HEK293 (cell line): ENCODE data around the gene MTFP1.

Source experiments
- CTCF ChIA-PET: fragments of 350-600 bp; formaldehyde crosslinking; extraction: SDS; loops from one replicate; lab custom pipeline; 2021; ENCODE audit warnings: antibody characterized with exemption; lab: Yijun Ruan, JAX
- POLR2A ChIA-PET: fragments of 300-600 bp; formaldehyde crosslinking; extraction: SDS; loops from one replicate; lab custom pipeline; 2020; ENCODE audit warnings: antibody characterized with exemption, inconsistent platforms; lab: Yijun Ruan, JAX
- H3K27ac ChIP-seq: fragments of 200-500 bp; sonication (Bioruptor generic); 2 replicates; pipeline ENCODE4 v1.5.1; 2014; ENCODE audit warnings: low read depth, low read length, control low read depth, inconsistent platforms; ENCODE audit errors: extremely low read depth
- H3K36me3 ChIP-seq, 2 experiments: fragments of 200-500 bp in 1 of 2; sonication (Bioruptor generic) in 1 of 2; 1 replicate in 1 of 2; 2 replicates in 1 of 2; pipeline ENCODE4 v1.5.1; 2014 to 2017; ENCODE audit warnings: inconsistent platforms in 2 of 2, low read length in 2 of 2; ENCODE audit not compliant: control insufficient read depth in 2 of 2, insufficient read depth in 1 of 2
- H3K4me1 ChIP-seq: fragments of 200-500 bp; sonication (Bioruptor generic); 2 replicates; pipeline ENCODE4 v1.5.1; 2014; ENCODE audit warnings: mild to moderate bottlenecking, low read length, inconsistent platforms; ENCODE audit not compliant: control insufficient read depth, insufficient read depth
- H3K4me3 ChIP-seq: 2 replicates; pipeline ENCODE4 v1.5.1; 2011; ENCODE audit warnings: low read depth, mild to moderate bottlenecking, control low read depth, low read length, moderate library complexity
- H3K9me3 ChIP-seq: fragments of 200-500 bp; sonication (Bioruptor generic); 2 replicates; pipeline ENCODE4 v1.5.1; 2014; ENCODE audit warnings: low read depth, low read length, inconsistent platforms; ENCODE audit not compliant: control insufficient read depth, insufficient read depth
- GLIS2 ChIP-seq: fragments of 450-650 bp; formaldehyde crosslinking; IDR thresholded peaks from 2 replicates; pipeline ENCODE4 v1.5.1; 2016; ENCODE audit warnings: missing biosample characterization, missing genetic modification characterization
- KLF17 ChIP-seq: fragments of 450-650 bp; formaldehyde crosslinking; IDR thresholded peaks from 2 replicates; pipeline ENCODE4 v1.5.1; 2016; ENCODE audit warnings: missing biosample characterization, missing genetic modification characterization
- PATZ1 ChIP-seq: fragments of 450-650 bp; formaldehyde crosslinking; IDR thresholded peaks from 2 replicates; pipeline ENCODE4 v1.5.1; 2016; ENCODE audit warnings: missing biosample characterization, missing genetic modification characterization
- SCRT1 ChIP-seq: fragments of 450-650 bp; formaldehyde crosslinking; IDR thresholded peaks from 2 replicates; pipeline ENCODE4 v1.5.1; 2016; ENCODE audit warnings: missing biosample characterization, missing genetic modification characterization, borderline replicate concordance
- SETDB1 ChIP-seq: IDR thresholded peaks from one replicate; pipeline ENCODE4 v1.6.1; 2017; ENCODE audit warnings: mild to moderate bottlenecking, low read length, moderate library complexity, mixed read lengths; ENCODE audit not compliant: insufficient read length
- TRIM28 ChIP-seq: IDR thresholded peaks from 2 replicates; pipeline ENCODE4 v1.6.1; 2011; ENCODE audit warnings: low read length, control low read depth, borderline replicate concordance
- ZBTB10 ChIP-seq: fragments of 450-650 bp; formaldehyde crosslinking; IDR thresholded peaks from 2 replicates; pipeline ENCODE4 v1.5.1; 2016; ENCODE audit warnings: missing biosample characterization, missing genetic modification characterization
- ZBTB20 ChIP-seq: fragments of 450-650 bp; formaldehyde crosslinking; IDR thresholded peaks from 2 replicates; pipeline ENCODE4 v1.5.1; 2016; ENCODE audit warnings: missing biosample characterization, missing genetic modification characterization
- ZFP69B ChIP-seq: fragments of 450-650 bp; formaldehyde crosslinking; IDR thresholded peaks from 2 replicates; pipeline ENCODE4 v1.5.1; 2016; ENCODE audit warnings: missing biosample characterization, missing genetic modification characterization
- ZNF214 ChIP-seq: fragments of 450-650 bp; formaldehyde crosslinking; IDR thresholded peaks from 2 replicates; pipeline ENCODE4 v1.5.1; 2017; ENCODE audit warnings: missing biosample characterization, mild to moderate bottlenecking, missing genetic modification characterization, borderline replicate concordance
- ZNF221 ChIP-seq: fragments of 450-650 bp; formaldehyde crosslinking; IDR thresholded peaks from 2 replicates; pipeline ENCODE4 v1.5.1; 2017; ENCODE audit warnings: missing biosample characterization, missing genetic modification characterization, borderline replicate concordance
- ZNF311 ChIP-seq: fragments of 450-650 bp; formaldehyde crosslinking; IDR thresholded peaks from 2 replicates; pipeline ENCODE4 v1.5.1; 2017; ENCODE audit warnings: missing biosample characterization, missing genetic modification characterization, borderline replicate concordance
- ZNF354C ChIP-seq: fragments of 450-650 bp; formaldehyde crosslinking; IDR thresholded peaks from 2 replicates; pipeline ENCODE4 v1.5.1; 2016; ENCODE audit warnings: missing biosample characterization, missing genetic modification characterization, low read depth, borderline replicate concordance
- ZNF560 ChIP-seq: fragments of 450-650 bp; formaldehyde crosslinking; IDR thresholded peaks from 2 replicates; pipeline ENCODE4 v1.5.1; 2017; ENCODE audit warnings: missing biosample characterization, missing genetic modification characterization, borderline replicate concordance
- ZNF629 ChIP-seq: fragments of 450-650 bp; formaldehyde crosslinking; IDR thresholded peaks from 2 replicates; pipeline ENCODE4 v1.5.1; 2017; ENCODE audit warnings: missing biosample characterization, missing genetic modification characterization
- ZNF692 ChIP-seq: fragments of 450-650 bp; formaldehyde crosslinking; IDR thresholded peaks from 2 replicates; pipeline ENCODE4 v1.5.1; 2016; ENCODE audit warnings: missing biosample characterization, missing genetic modification characterization
- ZSCAN18 ChIP-seq: fragments of 450-650 bp; formaldehyde crosslinking; IDR thresholded peaks from 2 replicates; pipeline ENCODE4 v1.5.1; 2016; ENCODE audit warnings: missing biosample characterization, missing genetic modification characterization
- TF ChIP-seq, protein P1 (sequence below): fragments of 450-650 bp; formaldehyde crosslinking; IDR thresholded peaks from 2 replicates; pipeline ENCODE4 v1.5.1; 2016; ENCODE audit warnings: missing biosample characterization, missing genetic modification characterization
- TF ChIP-seq, protein P2 (sequence below): fragments of 450-650 bp; formaldehyde crosslinking; IDR thresholded peaks from 2 replicates; pipeline ENCODE4; 2016; ENCODE audit warnings: missing biosample characterization, missing genetic modification characterization

The MTFP1 gene

GRCh38 chr22:30390974-30391691, 34.4 kb upstream of the MTFP1 start (continued):
- TF ChIP-seq ZNF629 (tag by site-specific recombination): no peak
- peak; percentile 53; the same call in 1 of the 2 replicates for TF ChIP-seq TRIM28
- peak; percentile 46; the same call in 1 of the 2 replicates for TF ChIP-seq PATZ1
- TF ChIP-seq, protein P1, sequence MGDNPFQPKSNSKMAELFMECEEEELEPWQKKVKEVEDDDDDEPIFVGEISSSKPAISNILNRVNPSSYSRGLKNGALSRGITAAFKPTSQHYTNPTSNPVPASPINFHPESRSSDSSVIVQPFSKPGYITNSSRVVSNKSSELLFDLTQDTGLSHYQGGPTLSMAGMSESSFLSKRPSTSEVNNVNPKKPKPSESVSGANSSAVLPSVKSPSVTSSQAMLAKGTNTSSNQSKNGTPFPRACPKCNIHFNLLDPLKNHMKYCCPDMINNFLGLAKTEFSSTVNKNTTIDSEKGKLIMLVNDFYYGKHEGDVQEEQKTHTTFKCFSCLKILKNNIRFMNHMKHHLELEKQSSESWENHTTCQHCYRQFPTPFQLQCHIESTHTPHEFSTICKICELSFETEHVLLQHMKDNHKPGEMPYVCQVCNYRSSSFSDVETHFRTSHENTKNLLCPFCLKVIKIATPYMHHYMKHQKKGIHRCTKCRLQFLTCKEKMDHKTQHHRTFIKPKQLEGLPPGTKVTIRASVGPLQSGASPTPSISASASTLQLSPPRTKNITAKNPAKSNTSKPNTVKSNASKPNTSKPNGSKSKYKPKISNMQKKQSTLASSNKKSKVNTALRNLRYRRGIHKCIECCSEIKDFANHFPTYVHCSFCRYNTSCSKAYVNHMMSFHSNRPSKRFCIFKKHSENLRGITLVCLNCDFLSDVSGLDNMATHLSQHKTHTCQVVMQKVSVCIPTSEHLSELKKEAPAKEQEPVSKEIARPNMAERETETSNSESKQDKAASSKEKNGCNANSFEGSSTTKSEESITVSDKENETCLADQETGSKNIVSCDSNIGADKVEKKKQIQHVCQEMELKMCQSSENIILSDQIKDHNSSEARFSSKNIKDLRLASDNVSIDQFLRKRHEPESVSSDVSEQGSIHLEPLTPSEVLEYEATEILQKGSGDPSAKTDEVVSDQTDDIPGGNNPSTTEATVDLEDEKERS (tag by site-specific recombination): peak; percentile 52; the same call in 1 of the 2 replicates
- peak; percentile 91 for TF ChIP-seq ZFP69B (tag by site-specific recombination)
- peak; percentile 91 for TF ChIP-seq ZNF692 (tag by site-specific recombination)
- no peak for TF ChIP-seq ZBTB20 (tag by site-specific recombination)
- TF ChIP-seq KLF17: 0 out of 2 replicates have a peak, but pooled peaks have one; percentile 14
- no peak for TF ChIP-seq ZNF311 (tag by site-specific recombination)
- TF ChIP-seq SETDB1: peak; percentile 77

GRCh38 chr22:30392661-30393321, 32.8 kb upstream of the MTFP1 start:
- no peaks in the 10 kb centered on the region for H3K9me3 ChIP-seq
- CTCF ChIA-PET: interaction anchor here (0.6 to 5.9 kb wide), 8 partner anchors 32 to 515 kb away, joined by 3 to 80 read pairs (median 4); partner anchors contain the start of genes CASTOR1 and MTFP1
- no peaks in the 10 kb centered on the region for H3K36me3 ChIP-seq
- H3K4me1 ChIP-seq: peaks cover 1% of the 10 kb centered on the region; the same call in 1 of the 2 replicates
- no peak overlapping the region for H3K4me3 ChIP-seq
- POLR2A ChIA-PET: interaction anchor here (2.7 kb wide), 1 partner anchor 31 kb away, joined by 21 read pairs; no protein-coding TSS in a partner anchor
- H3K27ac ChIP-seq: no peak overlapping the region
- TF ChIP-seq ZNF560 (tag by site-specific recombination) (no peak), KLF17 (no peak), ZNF221 (no peak), ZNF354C (tag by site-specific recombination) (no peak), ZNF214 (tag by site-specific recombination) (no peak), GLIS2 (tag by site-specific recombination) (no peak), SCRT1 (no peak), ZSCAN18 (tag by site-specific recombination) (no peak), ZBTB10 (no peak)
- TF ChIP-seq, protein P2, sequence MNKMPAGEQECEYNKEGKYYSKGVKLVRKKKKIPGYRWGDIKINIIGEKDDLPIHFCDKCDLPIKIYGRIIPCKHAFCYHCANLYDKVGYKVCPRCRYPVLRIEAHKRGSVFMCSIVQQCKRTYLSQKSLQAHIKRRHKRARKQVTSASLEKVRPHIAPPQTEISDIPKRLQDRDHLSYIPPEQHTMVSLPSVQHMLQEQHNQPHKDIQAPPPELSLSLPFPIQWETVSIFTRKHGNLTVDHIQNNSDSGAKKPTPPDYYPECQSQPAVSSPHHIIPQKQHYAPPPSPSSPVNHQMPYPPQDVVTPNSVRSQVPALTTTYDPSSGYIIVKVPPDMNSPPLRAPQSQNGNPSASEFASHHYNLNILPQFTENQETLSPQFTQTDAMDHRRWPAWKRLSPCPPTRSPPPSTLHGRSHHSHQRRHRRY (tag by site-specific recombination): no peak
